Measurements from ENCODE around the gene RNF214. TPM values are rescaled to one million over a fixed set of nuclear protein-coding genes. Genes with fewer than 3 reads are reported as not detected.
A peak's percentile ranks its signal among the peaks of the same experiment; 100 is the strongest.

RNF214 gene
- total RNA-seq, 1 donor from 2014 or later, result 21.6 TPM

DNA sequence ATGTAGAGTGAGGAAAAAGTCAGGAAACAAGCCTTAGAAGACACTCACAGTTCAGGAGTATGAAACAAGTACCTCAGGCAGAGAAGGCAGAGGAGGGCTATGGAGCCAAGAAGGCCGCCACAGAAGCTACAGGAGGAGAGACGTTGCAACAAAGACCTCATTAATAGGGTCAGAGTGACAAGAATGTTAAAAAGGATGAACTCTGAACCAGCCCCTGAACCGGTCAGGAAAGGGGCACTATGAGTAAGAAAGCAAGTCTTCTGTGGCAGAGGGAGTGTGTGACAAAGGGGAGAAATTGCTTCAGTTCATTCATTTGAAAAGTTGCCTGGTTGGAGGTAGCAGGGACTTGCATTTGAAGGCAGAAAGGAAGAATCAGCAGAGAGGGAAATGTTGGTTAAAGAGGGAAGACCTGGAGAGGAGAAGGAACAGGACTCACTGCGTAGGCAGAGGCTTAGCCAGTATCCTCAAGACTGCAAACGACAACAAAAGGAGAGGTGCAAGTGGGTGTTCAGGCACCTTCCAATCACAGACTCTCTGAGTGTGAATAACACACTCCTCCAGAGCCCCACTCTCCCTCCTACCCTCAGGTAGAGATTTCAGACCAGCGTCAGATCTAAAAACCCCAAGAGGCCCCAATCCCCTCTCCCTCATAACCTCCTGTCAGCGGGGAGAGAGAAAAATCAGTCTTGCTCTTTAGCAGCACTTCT is 17.9 kb upstream of the RNF214 start:
- no peak for DNase-seq (ENCODE audit: low read depth)

DNA sequence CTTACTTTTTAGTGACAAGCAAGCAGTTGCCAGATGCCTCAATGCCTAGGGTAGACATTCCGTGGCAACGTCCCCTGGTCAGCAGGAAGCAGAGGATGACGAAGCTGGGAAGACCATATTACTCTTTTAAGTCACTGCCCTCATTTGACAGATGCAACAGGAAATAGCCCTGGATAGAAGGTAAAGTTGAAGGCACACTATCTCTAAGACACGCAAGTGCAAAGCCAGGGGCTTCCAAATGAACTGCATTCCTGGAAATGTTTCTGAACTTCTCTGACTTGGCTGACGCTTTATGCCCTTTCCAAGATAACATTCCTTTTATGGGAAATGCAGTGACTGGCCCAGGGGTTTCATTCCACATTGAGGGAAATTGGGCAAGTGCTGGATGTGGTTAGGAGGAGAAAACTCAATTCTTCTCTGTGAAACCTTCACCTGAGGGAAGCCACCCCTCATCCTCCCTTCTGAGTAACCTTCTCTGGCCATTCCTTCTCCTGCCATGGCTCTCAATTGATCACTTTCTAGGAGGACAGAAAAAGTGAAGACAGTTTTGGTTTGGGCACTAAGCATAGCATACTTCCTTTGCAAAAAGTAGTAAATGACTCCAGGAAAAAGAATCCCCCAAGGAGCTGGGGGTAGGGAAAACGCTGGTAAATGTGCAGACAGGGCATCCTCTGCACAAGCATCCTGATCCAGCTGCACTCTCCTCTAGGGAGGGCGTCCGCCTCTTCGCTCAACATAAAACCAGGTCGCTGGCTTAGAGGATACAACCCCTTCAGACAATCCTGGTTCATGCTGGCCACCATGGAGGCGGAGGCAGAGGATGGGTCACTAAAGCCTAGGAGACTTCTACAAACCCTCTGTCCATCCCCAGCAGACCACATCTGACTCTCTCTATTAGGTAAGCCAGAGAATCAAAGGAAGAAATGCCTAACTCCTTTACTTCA is 15.1 kb upstream of the RNF214 start:
- no peak for DNase-seq (ENCODE audit: low read depth)

DNA sequence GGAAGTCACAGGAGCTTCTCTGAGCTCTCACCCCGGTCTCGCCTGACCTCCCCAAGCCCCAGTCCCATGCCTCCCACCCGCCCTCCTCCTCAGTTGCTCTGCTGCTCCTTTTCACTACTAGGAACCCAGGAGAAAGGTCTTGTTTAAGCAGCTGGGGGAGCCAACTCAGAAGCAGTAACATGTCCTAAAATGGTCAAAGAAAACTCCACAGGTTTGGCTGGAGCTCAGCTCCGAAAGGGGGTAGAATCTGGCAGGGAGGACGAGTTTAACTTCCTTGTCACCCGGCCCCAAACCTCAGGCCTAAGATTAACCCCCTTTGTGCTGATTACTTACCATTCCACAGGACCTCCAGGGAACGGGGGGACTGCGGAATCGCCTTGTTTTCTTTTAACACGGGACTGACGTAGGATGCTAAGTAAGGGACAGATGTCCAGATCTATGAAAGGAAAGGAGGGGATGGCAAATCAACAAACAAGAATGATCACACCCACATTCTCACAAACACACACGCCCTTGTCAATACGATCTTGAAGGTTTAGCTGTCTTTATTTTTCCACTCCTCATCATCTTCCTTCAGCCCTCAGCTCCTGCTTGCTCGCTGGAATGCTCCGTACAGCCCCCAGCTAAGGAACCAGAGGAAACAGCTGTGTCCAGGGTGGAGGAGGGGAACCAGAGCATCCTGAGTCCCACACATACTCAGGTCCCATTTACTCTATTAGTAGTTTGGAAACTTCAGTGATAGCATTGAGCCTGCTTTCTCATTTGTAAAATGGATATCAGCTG is 14.1 kb upstream of the RNF214 start:
- DNase-seq (ENCODE audit: low read depth), result no peak

DNA sequence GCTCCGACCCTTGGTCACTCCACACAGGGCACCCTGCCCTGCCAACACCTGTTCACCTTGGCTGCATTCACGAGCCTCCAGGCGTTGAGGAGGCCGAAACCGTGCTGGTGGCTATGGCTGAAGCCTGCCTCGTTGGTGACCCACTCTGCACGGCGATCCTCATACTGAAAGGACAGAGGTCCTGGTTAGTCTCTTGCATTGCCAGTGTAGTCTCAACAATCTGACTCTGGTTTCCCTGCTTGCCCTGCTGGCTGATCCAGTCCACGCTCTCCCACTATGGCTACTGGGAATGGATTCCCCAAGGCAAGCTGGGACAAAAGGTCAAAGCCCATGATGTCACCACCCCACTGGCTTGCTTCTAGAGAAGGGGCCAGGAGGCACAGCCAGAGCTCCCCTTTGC is 13.5 kb upstream of the RNF214 start:
- no peak for DNase-seq (ENCODE audit: low read depth)

DNA sequence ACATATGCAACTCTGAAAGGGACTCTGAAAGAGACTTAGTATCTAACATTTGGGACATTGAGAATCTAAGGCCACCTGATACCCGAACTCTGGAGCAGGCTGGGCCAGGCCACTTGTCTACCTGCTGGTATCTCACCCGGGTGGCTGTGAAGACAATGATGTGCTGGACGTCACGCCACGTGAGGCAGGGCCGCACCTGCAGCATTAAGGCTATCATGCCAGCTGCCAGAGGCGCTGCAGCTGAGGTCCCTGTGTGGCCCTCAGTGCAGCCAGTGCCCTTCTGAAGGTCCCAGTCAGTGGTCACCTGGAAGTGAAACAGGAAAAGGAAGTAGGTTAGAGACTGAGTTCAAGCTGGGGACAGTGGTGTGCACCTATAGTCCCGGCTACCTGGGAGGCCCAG is 13.0 kb upstream of the RNF214 start:
- no peak for DNase-seq (ENCODE audit: low read depth)

DNA sequence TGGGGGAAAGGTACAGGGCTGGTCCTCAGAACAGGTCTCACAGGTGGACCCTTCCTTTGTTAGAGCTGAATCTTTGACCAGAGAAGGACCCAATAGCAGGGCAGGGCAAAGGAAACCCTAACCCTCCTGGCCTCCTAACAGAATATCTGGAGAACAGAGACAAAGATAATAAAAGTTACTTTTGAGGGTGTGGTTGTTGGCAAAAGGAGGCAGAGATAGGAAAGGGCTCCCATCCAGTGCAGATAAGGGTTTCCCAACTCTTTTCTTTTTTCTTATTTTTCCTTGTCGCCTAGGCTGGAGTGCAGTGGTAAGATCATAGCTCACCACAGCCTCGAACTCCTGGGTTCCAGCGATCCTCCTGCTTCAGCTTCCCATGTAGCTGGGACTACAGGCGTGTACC is 12.5 kb upstream of the RNF214 start:
- DNase-seq (ENCODE audit: low read depth), result no peak

DNA sequence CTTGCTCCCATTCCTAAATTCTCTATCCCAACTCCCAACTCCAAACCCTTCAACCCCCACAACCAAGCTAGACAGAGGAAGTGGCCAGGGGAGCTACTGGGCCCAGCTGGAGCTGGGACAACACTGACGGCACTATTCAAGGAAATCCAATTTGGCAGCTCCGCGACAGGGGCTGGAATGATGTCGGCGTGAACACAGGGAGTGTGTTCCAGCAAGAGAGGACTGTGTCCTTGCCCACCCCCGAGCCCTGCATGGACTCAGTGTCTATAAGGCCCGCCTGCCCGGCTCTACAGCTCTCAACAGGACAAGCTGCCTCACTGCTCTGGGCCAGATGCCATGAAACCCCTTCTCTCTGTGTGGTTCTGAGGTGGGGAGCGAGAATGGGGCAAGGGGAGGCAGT is 11.9 kb upstream of the RNF214 start:
- no peak for DNase-seq (ENCODE audit: low read depth)

DNA sequence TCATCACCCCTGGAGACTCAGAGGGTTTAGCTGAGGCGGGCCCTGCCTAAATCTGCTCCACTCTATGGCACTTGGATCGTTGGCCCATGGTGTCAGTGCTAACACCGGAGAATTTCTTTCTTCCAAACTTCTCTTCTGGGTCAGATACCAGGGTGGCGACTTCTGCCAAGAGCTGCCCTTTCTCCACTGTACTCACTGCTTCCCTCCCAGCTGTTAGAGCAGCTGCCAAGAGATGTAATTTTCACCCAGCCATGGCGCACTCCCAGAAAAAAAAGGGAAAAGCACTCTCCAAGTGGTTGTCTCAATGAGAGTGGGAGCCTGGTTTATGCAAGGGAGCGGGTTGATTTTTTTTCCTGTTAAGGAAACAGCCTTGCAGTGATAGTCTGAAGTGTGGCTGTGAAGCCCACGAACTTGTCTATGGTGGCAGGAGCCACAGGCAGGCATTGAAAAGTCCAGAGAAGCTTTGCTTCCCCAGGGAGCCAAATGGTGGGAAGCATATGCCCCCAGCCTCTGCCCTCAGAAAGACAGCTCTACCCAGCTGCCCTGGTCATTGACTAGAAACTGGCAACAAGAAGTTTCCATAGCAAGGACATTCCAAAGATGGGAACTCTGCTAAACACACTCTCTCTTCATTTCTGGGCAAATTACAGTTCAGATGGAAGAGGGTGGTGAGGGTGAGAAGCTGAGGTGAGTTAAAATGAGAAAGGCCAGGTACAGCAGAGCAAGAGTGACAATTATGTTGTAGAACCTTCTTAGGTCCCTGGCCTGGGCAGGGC is 11.3 kb upstream of the RNF214 start:
- DNase-seq (ENCODE audit: low read depth), result no peak

DNA sequence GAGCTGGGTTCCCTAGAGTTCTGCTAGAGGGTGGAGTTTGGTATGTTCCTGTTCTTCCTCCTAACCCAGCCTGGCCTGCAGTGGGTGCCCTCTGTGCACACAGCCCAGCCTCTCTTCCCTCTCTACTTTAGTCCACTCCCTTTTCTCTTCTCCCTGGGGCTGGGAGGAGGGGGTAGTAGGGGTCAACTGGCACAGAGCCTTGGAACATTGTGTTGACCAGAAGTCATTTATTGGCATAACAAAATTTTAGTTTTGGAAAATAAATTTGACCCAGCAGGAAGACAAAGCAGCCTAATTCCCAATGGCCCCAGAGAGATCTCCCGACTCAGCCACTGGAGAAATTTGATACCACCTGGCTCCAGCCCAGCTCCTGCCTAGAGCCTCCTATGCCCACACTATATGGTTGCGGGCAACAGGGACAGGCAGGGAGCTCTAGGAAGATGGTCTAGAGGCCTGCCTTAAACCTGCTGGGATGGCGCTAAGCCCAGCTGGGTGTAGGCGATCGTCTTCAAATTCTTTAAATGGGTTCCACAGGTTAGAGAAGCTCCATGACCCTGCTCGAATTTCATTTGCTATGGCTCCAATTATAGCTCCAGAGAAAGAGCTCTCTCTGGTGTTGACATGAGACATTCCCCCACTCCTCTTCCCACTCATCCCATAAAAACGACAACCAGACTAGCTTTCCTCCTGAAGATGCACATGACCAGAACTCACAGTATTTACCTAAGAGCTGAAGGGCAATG is 10.5 kb upstream of the RNF214 start:
- no peak for DNase-seq (ENCODE audit: low read depth)

DNA sequence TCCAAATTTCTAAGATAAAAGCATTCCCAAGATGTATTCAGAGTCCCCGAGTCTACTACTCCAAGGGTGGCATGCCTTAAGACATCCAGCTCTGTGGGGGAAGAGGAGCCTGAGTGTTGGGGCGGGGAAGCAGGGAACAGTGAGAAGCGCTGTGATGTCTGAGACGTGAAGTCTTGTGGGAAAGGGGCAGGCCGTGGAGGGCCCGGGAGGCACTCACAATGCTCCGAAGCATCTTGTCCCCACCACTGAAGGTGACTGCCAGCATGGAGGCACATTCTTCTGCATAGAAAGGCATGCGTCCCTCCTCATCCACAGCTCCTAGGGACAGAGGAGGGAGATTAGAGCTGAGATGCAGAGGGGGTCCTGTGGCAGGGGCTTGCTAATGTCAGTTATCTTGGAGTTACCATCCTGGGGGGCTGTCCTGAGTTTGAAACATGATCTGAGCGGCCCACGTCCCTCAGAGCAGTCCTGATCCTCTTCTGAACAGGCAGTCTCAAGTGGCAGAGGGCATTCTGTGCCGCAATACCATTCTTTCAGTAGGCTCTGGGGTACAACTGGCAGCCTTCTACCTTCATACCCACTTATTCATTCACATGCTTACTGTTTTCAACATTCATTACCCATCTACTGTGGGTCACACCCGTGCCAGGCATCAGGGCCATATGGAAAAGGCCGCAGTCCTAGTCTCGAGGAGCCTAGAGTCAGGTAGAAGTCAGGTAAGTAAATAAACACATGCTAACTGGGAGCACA is 9.3 kb upstream of the RNF214 start:
- no peak for DNase-seq (ENCODE audit: low read depth)

DNA sequence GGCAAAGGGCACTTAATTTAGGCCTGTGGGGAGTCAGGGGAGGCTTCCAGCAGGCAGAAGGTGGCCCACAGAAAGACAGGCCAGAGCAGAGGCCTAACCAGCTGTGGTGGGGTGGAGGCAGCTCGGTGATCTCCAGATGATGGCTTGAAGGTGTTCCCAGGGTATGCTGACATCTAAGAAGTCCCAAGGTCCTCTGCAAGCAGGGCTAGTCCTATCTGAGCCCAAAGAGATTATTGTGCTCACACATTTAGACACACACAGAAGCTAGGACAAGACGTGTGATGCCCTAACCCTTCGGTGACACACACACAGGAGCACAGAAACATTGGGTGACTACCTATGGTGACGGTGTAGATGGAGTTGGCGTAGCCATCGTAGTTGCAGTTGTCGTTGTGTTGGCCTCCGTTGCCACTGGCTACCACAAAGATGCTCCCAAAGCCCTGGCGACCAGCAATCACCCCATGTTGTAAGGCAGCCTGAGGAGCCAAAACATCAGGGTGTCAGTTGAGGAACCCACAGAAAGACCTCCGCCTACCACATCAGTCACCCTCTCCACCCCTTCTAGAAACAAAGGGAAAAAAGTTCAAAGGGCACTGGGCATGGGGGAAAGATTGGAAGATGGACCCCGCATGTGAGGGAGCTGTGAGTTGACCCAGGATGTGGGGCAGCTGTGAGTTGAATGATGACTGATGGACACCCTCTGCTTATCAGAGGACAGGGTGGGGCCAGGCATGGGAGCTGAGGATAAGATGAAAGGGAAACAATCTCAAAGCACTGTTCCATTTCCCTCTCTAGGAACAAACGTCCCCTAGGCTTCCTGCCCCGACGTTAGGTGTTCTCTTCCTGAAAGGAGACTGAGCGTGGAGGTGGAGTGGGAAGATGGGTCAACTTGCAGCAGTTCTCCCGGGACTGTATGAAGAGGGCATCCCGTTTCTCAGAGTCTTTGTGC is 8.5 kb upstream of the RNF214 start:
- DNase-seq (ENCODE audit: low read depth), result no peak

DNA sequence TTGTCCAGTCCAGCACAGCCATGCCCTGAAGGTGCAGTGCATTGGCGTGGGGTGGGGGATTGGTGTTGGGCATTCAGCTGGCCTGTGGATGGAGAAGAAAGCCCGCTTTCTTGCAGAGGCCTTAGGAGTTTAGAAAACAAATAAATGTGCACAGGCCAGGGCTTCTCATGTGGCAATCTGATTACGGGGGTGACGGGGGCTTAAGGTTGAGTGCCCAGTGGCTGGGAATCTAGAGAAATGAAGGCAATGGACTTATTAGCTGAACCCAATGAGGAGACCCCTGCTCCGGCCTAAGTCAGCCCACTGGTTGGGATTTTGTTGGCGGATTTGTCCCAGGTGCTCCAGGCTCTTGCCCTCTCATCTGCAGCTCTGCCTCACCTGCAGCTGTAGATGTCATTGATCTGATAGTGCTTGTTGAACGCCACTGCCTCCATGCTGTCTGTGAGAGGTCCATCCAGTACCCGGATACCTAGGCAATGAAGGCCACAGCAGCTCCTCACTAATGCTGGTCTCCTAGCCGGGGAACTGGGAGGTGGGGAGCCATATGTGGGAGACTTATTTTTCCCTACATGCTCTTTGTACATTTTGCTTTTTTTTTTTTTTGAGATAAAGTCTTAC is 6.8 kb upstream of the RNF214 start:
- DNase-seq (ENCODE audit: low read depth), result no peak

DNA sequence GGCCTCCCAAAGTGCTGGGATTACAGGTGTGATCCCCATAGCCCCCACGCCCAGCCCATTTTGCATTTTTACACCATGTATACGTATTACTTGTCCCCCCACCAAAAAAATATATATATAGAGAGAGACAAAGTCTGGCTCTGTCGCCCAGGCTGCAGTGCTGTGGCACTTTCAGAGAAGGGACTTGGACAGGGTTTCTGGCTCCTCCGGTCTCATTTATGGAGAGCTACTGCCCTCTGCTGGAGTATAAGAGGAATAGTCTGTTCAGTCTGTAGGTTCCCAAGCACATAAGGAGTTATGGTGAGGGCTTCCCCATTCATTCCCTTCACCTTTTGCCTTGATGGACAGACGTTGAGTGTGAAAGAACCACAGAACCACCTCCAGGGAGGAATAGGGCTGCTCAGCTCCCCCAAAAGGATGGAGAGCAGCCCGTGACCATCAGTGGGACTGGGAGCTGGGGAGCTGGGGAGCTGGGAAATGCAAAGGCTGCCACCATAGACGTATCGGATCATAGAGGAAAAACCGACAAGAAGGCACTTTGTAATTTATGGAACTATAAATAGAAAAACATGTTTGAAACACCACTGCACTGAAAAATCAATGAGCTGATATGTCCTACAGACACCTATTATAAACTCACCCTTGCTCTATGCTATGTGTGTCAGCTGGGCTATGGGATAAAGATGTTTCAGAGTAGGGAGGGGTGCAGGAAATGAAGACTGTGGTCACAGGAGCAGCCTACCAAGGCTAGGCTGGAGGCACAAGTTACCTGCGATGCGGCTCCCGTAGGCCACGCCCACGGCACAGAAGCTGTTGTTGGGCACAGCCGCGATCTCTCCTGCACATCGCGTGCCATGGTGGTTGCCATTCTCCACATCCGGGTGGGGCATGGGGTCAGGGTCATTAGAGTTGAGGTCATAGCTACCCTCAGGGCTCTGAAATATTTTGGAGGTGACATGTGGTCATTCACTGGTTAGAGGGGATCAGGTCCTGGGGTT is 5.8 kb upstream of the RNF214 start:
- peak; percentile 74 for DNase-seq (ENCODE audit: low read depth)

DNA sequence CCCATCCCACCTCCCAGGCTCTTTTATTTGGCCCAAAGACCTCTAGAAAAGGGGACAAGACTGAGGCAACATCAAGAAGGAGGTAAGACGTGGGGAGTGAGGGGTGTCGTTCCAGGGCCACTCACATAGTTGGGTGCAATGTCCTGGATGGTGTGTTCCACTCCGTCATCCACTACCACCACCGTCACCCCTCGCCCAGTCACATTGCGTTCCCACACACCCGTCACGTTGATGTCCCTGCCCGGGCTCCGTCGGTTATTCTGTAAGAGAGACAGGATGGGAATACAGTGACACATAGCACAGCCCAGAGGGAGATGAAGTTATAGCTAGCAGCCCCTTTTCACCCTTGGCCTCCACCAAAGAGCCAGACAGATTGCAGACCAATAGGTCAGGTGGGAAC is 4.4 kb upstream of the RNF214 start:
- no peak for DNase-seq (ENCODE audit: low read depth)

DNA sequence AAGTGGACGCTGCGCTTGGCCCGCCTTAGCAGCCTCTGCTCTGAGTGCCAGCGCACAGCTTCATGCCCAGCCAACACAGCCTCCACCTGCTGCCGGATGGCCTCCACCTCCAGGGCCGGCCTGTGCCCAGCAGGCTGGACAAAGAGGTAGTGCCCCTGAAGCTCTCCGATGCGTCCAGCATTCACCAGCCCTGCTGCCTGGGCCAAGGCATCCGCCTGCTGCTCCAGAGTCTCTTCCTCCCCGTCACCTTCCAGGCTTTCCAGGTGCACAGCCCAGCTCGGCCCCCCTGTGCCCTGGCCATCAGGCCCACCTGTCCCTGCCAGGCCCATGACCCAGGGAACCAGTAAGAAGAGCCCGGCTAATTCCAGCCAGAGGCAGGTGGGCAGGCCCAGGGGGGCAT is 3.1 kb upstream of the RNF214 start:
- no peak for DNase-seq (ENCODE audit: low read depth)

DNA sequence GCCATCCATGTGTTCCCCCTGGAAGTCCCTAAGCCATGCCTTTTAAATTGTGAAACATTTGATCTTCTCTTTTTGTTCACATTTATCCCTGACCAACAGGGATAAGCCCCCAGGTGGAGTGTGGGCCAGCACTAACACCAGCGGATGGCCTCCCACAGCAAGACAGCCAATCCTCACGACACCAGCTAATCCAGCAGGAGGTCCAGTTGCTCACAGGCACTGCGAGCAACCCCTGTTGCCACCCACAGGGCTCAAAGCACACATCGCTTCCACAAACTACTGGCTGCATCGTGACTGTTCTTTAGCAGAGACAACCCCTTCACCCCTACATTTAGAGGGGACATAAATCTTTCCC is 2.6 kb upstream of the RNF214 start:
- DNase-seq (ENCODE audit: low read depth), result no peak

DNA sequence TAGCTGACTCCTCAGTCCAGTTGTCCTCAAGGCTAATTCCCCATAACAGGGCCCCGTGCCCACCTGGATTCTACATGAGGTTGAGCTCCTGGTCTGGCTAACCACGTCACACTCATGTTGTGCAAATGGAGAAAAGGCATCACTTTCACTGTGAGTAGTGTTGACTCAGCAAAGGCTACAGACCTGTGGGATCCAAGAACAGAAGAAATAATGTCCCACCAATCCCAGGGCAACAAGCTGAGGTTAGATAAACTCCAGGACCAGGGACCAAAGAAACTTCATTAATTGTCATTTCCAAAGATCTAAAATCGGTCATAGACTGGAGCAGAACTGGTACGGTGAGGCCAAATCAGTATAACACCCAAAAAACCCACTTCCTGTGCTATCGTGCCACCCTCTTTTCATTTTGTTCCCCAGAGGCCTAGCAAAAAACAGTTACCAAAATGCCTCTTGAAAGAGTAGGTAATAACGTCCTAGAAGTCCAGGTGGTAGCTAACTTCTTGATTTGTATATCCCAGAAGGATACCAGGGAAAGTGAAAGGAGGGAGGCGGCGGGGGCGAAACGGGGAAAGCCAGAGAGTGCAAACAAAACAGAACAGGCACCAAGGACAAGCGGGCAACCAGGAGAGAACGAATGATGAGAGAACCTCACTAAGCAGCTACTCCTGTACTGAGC is 2.0 kb upstream of the RNF214 start:
- no peak for DNase-seq (ENCODE audit: low read depth)

Measured in renal cortical epithelial cell (primary cell).